NT2/D1 (cell line): ENCODE data around the gene RAPGEF4.

ENCODE experiments used
- DNase-seq: peaks from one replicate; pipeline ENCODE4 v3.0.0-alpha.2; 2011; ENCODE audit warnings: low read depth, low spot score
- H3K27me3 ChIP-seq: 2 replicates; pipeline ENCODE4 v1.6.0; 2011; ENCODE audit warnings: mild to moderate bottlenecking; ENCODE audit not compliant: insufficient read length, insufficient read depth
- H3K36me3 ChIP-seq: 2 replicates; pipeline ENCODE4 v1.6.1; 2011; ENCODE audit warnings: mild to moderate bottlenecking, low read length, mixed read lengths; ENCODE audit not compliant: insufficient read depth, insufficient read length
- H3K4me1 ChIP-seq: 2 replicates; pipeline ENCODE4 v1.5.1; 2011; ENCODE audit not compliant: insufficient read depth, insufficient read length
- H3K4me3 ChIP-seq: 2 replicates; pipeline ENCODE4 v1.5.1; 2011; ENCODE audit warnings: low read depth; ENCODE audit not compliant: insufficient read length
- H3K9ac ChIP-seq: 2 replicates; pipeline ENCODE4 v1.6.0; 2011; ENCODE audit warnings: low read depth; ENCODE audit not compliant: insufficient read length
- H3K9me3 ChIP-seq: 2 replicates; pipeline ENCODE4 v1.5.1; 2011; ENCODE audit warnings: mild to moderate bottlenecking, low read length; ENCODE audit not compliant: insufficient read depth
- SUZ12 ChIP-seq: IDR thresholded peaks from 2 replicates; pipeline ENCODE4 v1.6.1; 2011; ENCODE audit not compliant: insufficient read length, insufficient read depth; ENCODE audit errors: extremely low read depth
- YY1 ChIP-seq: IDR thresholded peaks from 2 replicates; pipeline ENCODE4 v1.6.1; 2011; ENCODE audit not compliant: insufficient read length, insufficient read depth
- ZNF274 ChIP-seq: IDR thresholded peaks from 2 replicates; pipeline ENCODE4 v1.6.1; 2011; ENCODE audit warnings: mild to moderate bottlenecking, low read depth, low read length

RAPGEF4 gene

DNA sequence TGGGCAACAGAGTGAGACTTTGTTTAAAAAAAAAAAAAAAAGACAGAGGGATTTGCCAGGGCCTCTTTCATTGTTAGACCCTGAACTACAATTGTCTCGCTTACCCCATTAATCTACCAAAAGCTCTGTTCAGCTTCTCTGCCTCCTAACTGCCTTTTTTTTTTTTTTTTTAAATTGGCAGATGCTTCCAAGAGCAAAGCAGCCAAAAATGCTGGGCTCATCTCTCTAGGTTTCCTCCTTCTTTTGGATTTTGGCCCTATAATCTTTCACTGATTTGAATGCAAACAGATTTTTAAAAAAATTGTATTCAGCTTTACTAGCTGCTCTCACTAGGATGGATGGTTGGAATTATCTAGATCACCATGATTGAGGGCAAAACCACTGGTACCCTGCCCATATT lies 33.2 kb upstream of the RAPGEF4 start:
- H3K4me3 ChIP-seq = no peak overlapping the region
- TF ChIP-seq SUZ12 = no peak
- TF ChIP-seq ZNF274 = no peak
- TF ChIP-seq YY1 = no peak
- no peak for DNase-seq
- no peak overlapping the region for H3K9ac ChIP-seq
- H3K27me3 ChIP-seq = no peaks in the 10 kb centered on the region
- no peaks in the 10 kb centered on the region for H3K36me3 ChIP-seq
- H3K9me3 ChIP-seq = no peaks in the 10 kb centered on the region; the same call in 1 of the 2 replicates
- H3K4me1 ChIP-seq = no peaks in the 10 kb centered on the region

GRCh38 chr2:172704072-172704936 lies 31.3 kb upstream of the RAPGEF4 start:
- H3K27me3 ChIP-seq = no peaks in the 10 kb centered on the region
- TF ChIP-seq YY1 = no peak
- TF ChIP-seq ZNF274 = no peak
- no peak for TF ChIP-seq SUZ12
- H3K9ac ChIP-seq = no peak overlapping the region
- no peaks in the 10 kb centered on the region for H3K36me3 ChIP-seq
- H3K4me3 ChIP-seq = no peak overlapping the region
- H3K4me1 ChIP-seq = no peaks in the 10 kb centered on the region
- peak; percentile 40 for DNase-seq
- no peaks in the 10 kb centered on the region; the same call in 1 of the 2 replicates for H3K9me3 ChIP-seq

- no peaks in the 10 kb centered on the region for H3K27me3 ChIP-seq
- H3K4me3 ChIP-seq = no peak overlapping the region
- no peaks in the 10 kb centered on the region for H3K4me1 ChIP-seq
- no peak overlapping the region for H3K9ac ChIP-seq
- TF ChIP-seq SUZ12 = no peak
- TF ChIP-seq ZNF274 = no peak
- TF ChIP-seq YY1 = no peak
- no peak for DNase-seq
- H3K36me3 ChIP-seq = no peaks in the 10 kb centered on the region
- no peaks in the 10 kb centered on the region; the same call in 1 of the 2 replicates for H3K9me3 ChIP-seq
Observed at GRCh38 chr2:172705352-172705751, 30.3 kb upstream of the RAPGEF4 start.

DNA sequence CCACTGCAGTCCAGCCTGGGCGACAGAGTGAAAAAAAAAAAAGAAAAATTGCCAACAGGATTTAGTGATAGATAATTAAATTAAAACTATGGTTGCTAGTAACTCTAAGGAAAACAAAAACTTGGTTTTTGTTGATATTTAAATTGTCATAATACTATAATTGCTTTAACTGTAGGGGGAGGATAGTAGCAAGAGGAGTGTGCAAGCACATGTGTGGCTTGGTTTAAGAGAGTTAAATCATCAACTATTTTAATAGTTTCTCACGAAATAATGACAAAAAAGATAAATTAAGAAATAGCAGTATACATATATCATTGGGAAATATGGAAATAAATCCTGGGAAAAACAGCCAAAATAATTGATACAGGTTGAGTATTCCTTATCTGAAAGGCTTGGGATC lies 27.4 kb upstream of the RAPGEF4 start:
- H3K9ac ChIP-seq = no peak overlapping the region
- no peaks in the 10 kb centered on the region for H3K36me3 ChIP-seq
- no peak for DNase-seq

GRCh38 chr2:172709566-172710291 lies 25.9 kb upstream of the RAPGEF4 start:
- no peak for TF ChIP-seq SUZ12
- TF ChIP-seq ZNF274 = no peak
- TF ChIP-seq YY1 = no peak
- Histone ChIP-seq H3K9me3 (peaks cover 16% of the 10 kb centered on the region; the same call in 1 of the 2 replicates), H3K36me3 (no peaks in the 10 kb centered on the region), H3K4me3 (no peak overlapping the region), H3K9ac (no peak overlapping the region), H3K27me3 (no peaks in the 10 kb centered on the region), H3K4me1 (no peaks in the 10 kb centered on the region)
- DNase-seq = no peak

More for the DNA sequence above, 27.4 kb upstream of the RAPGEF4 start:
- no peak overlapping the region for H3K4me3 ChIP-seq
- H3K4me1 ChIP-seq = no peaks in the 10 kb centered on the region
- H3K27me3 ChIP-seq = no peaks in the 10 kb centered on the region
- TF ChIP-seq YY1 = no peak
- no peak for TF ChIP-seq SUZ12
- no peak for TF ChIP-seq ZNF274
- H3K9me3 ChIP-seq = peaks cover 12% of the 10 kb centered on the region; the same call in 1 of the 2 replicates

GRCh38 chr2:172710584-172711047 lies 25.0 kb upstream of the RAPGEF4 start:
- no peak for DNase-seq
- no peak overlapping the region for H3K4me3 ChIP-seq
- no peaks in the 10 kb centered on the region for H3K4me1 ChIP-seq
- H3K27me3 ChIP-seq = no peaks in the 10 kb centered on the region
- H3K36me3 ChIP-seq = no peaks in the 10 kb centered on the region
- H3K9me3 ChIP-seq = peaks cover 16% of the 10 kb centered on the region; the same call in 1 of the 2 replicates
- H3K9ac ChIP-seq = no peak overlapping the region
- no peak for TF ChIP-seq SUZ12
- no peak for TF ChIP-seq ZNF274
- no peak for TF ChIP-seq YY1

DNA sequence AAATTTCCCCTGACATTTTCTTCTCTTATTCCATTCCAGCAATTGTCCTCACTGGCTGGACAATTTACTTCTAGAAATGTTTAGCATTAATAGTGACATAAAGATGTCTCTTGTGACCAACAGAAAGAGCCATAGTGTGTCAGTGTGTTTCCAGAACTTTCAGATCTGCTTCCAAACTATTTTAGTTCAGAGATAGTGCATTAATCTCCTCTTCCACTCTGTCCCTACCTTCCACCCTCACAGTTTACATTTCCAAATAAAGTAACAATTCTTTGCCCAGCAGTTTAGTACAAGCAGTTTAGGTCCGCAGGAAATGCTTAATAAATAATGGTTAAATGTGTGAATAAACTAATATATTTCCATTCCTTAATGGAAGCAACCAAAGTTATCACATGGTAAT lies 24.5 kb upstream of the RAPGEF4 start:
- no peaks in the 10 kb centered on the region for H3K36me3 ChIP-seq
- H3K9ac ChIP-seq = no peak overlapping the region
- peaks cover 16% of the 10 kb centered on the region; the same call in 1 of the 2 replicates for H3K9me3 ChIP-seq
- no peak overlapping the region for H3K4me3 ChIP-seq
- H3K27me3 ChIP-seq = no peaks in the 10 kb centered on the region
- TF ChIP-seq ZNF274 = no peak
- TF ChIP-seq SUZ12 = no peak
- TF ChIP-seq YY1 = no peak
- DNase-seq = no peak
- H3K4me1 ChIP-seq = no peaks in the 10 kb centered on the region
